H9 (cell line): ENCODE results near the gene PRSS56. TPM values are rescaled to one million over a fixed set of nuclear protein-coding genes. Genes with fewer than 3 reads are reported as not detected.

Experiments used
- DNase-seq: peaks from one replicate; pipeline ENCODE4 v3.0.0-alpha.2; 2017
- H2AFZ ChIP-seq: one replicate; pipeline ENCODE4 v1.6.1; 2013; ENCODE audit warnings: mild to moderate bottlenecking, low read length, control low read depth, moderate library complexity
- H2AK5ac ChIP-seq: 2 replicates; pipeline ENCODE4 v1.6.1; 2013; ENCODE audit warnings: low read length, control low read depth, mixed read lengths; ENCODE audit not compliant: insufficient read length
- H2BK120ac ChIP-seq: one replicate; pipeline ENCODE4 v1.6.1; 2013; ENCODE audit warnings: low read depth, mild to moderate bottlenecking, low read length, control low read depth, inconsistent platforms; ENCODE audit not compliant: poor library complexity, severe bottlenecking
- H2BK12ac ChIP-seq: 2 replicates; pipeline ENCODE4 v1.6.1; 2013; ENCODE audit warnings: low read length, control low read depth, mixed read lengths, low read depth; ENCODE audit not compliant: insufficient read length
- H2BK15ac ChIP-seq: 2 replicates; pipeline ENCODE4 v1.6.1; 2013; ENCODE audit warnings: low read depth, low read length, control low read depth
- H2BK20ac ChIP-seq: one replicate; pipeline ENCODE4 v1.6.1; 2013; ENCODE audit warnings: low read depth, mild to moderate bottlenecking, low read length, control low read depth, inconsistent platforms; ENCODE audit not compliant: poor library complexity, severe bottlenecking
- H2BK5ac ChIP-seq: 2 replicates; pipeline ENCODE4 v1.6.1; 2013; ENCODE audit warnings: low read length, control low read depth, mixed read lengths; ENCODE audit not compliant: insufficient read length
- H3K14ac ChIP-seq: 2 replicates; pipeline ENCODE4 v1.6.1; 2013; ENCODE audit warnings: low read length, control low read depth; ENCODE audit not compliant: insufficient read depth
- H3K18ac ChIP-seq: 2 replicates; pipeline ENCODE4 v1.6.1; 2013; ENCODE audit warnings: low read depth, mild to moderate bottlenecking, mixed read lengths, low read length, control low read depth; ENCODE audit not compliant: insufficient read length
- H3K23ac ChIP-seq: 2 replicates; pipeline ENCODE4 v1.6.1; 2013; ENCODE audit warnings: low read length, control low read depth, mixed read lengths, low read depth; ENCODE audit not compliant: insufficient read length
- H3K23me2 ChIP-seq: 2 replicates; pipeline ENCODE4 v1.6.1; 2013; ENCODE audit warnings: low read depth, mild to moderate bottlenecking, mixed read lengths, low read length, control low read depth; ENCODE audit not compliant: insufficient read length, poor library complexity, severe bottlenecking
- H3K27ac ChIP-seq: 2 replicates; pipeline ENCODE4 v1.5.1; 2013; ENCODE audit warnings: low read length, control low read depth, mixed read lengths, low read depth; ENCODE audit not compliant: insufficient read length
- H3K27me3 ChIP-seq: 2 replicates; pipeline ENCODE4 v1.6.1; 2013; ENCODE audit warnings: low read length, control low read depth, inconsistent platforms; ENCODE audit not compliant: insufficient read depth
- H3K4ac ChIP-seq: 2 replicates; pipeline ENCODE4 v1.6.1; 2013; ENCODE audit warnings: low read depth, mild to moderate bottlenecking, control low read depth, inconsistent platforms, low read length, moderate library complexity
- H3K4me1 ChIP-seq: 2 replicates; pipeline ENCODE4 v1.6.1; 2013; ENCODE audit warnings: low read length, control low read depth, inconsistent platforms; ENCODE audit not compliant: insufficient read depth
- H3K4me2 ChIP-seq: 2 replicates; pipeline ENCODE4 v1.6.1; 2013; ENCODE audit warnings: low read length, control low read depth, mixed read lengths; ENCODE audit not compliant: insufficient read length, insufficient read depth
- H3K56ac ChIP-seq: 2 replicates; pipeline ENCODE4 v1.6.1; 2013; ENCODE audit warnings: low read depth, mild to moderate bottlenecking, mixed read lengths, low read length, control low read depth; ENCODE audit not compliant: insufficient read length
- H3K79me1 ChIP-seq: 2 replicates; pipeline ENCODE4 v1.6.1; 2013; ENCODE audit warnings: low read depth, mild to moderate bottlenecking, moderate library complexity, low read length, control low read depth, inconsistent platforms; ENCODE audit not compliant: insufficient read depth, poor library complexity, severe bottlenecking
- H3K79me2 ChIP-seq: 2 replicates; pipeline ENCODE4 v1.6.1; 2013; ENCODE audit warnings: low read length, control low read depth, inconsistent platforms; ENCODE audit not compliant: insufficient read depth
- H3K9ac ChIP-seq: 2 replicates; pipeline ENCODE4 v1.6.1; 2013; ENCODE audit warnings: low read length, control low read depth, mixed read lengths; ENCODE audit not compliant: insufficient read length; ENCODE audit errors: extremely low read depth
- H3K9me3 ChIP-seq: one replicate; pipeline ENCODE4 v1.6.1; 2013; ENCODE audit warnings: low read depth, low read length, inconsistent platforms; ENCODE audit not compliant: control insufficient read depth
- H3T11ph ChIP-seq: one replicate; pipeline ENCODE4 v1.6.1; 2013; ENCODE audit warnings: mild to moderate bottlenecking, low read length, control low read depth, inconsistent platforms
- H4K20me1 ChIP-seq: one replicate; pipeline ENCODE4 v1.6.1; 2013; ENCODE audit not compliant: control insufficient read depth, insufficient read length, insufficient read depth
- H4K5ac ChIP-seq: 2 replicates; pipeline ENCODE4 v1.6.1; 2013; ENCODE audit warnings: low read depth, mild to moderate bottlenecking, mixed read lengths, low read length, control low read depth; ENCODE audit not compliant: insufficient read length
- H4K8ac ChIP-seq: replicated peaks from 2 replicates; pipeline ENCODE4 v1.6.1; 2013; ENCODE audit warnings: low read length, control low read depth, mixed read lengths, low read depth; ENCODE audit not compliant: insufficient read length
- H4K91ac ChIP-seq: 2 replicates; pipeline ENCODE4 v1.6.1; 2013; ENCODE audit warnings: low read depth, mild to moderate bottlenecking, moderate library complexity, mixed read lengths, low read length, control low read depth; ENCODE audit not compliant: insufficient read length
- H3K27ac Mint-ChIP-seq, 3 experiments: 2 replicates in 2 of 3; 3 replicates in 1 of 3; pipeline ENCODE4 v1.8.0; 2020 to 2021; ENCODE audit warnings: mixed read lengths in 3 of 3, mild to moderate bottlenecking in 1 of 3, moderate library complexity in 1 of 3
- H3K27me3 Mint-ChIP-seq: 2 replicates; pipeline ENCODE4 v1.8.0; 2021; ENCODE audit warnings: low read depth, mild to moderate bottlenecking, moderate library complexity, mixed read lengths
- H3K36me3 Mint-ChIP-seq, 3 experiments: 2 replicates in 2 of 3; 3 replicates in 1 of 3; pipeline ENCODE4 v1.8.0; 2020 to 2021; ENCODE audit warnings: low read depth in 3 of 3, mixed read lengths in 3 of 3; ENCODE audit not compliant: insufficient read depth in 1 of 3
- H3K4me1 Mint-ChIP-seq, 2 experiments: 2 replicates each; pipeline ENCODE4 v1.8.0; 2020; ENCODE audit warnings: mixed read lengths in 2 of 2
- H3K4me3 Mint-ChIP-seq, 2 experiments: 2 replicates in 1 of 2; 3 replicates in 1 of 2; pipeline ENCODE4 v1.8.0; 2020 to 2021; ENCODE audit warnings: mild to moderate bottlenecking in 2 of 2, mixed read lengths in 2 of 2, moderate library complexity in 1 of 2
- H3K9me3 Mint-ChIP-seq, 2 experiments: 2 replicates in 1 of 2; 3 replicates in 1 of 2; pipeline ENCODE4 v1.8.0; 2020; ENCODE audit warnings: mild to moderate bottlenecking in 2 of 2, mixed read lengths in 2 of 2, moderate library complexity in 1 of 2
- CTCF ChIP-seq: fragments of 200-600 bp; sonication (generic); conservative IDR thresholded peaks from 3 replicates; pipeline ENCODE4 v1.8.0; 2021; ENCODE audit warnings: antibody characterized with exemption, mild to moderate bottlenecking
- WGBS: extraction: QIAGEN DNeasy Blood & Tissue Kit; methylation state at CpG from one replicate; pipeline ENCODE4 v1.1.7; 2013; ENCODE audit warnings: missing lambda C conversion rate, low lambda C conversion rate, mixed read lengths; ENCODE audit not compliant: insufficient read length; ENCODE audit errors: extremely low coverage; 5-methylcytosine and 5-hydroxymethylcytosine counted together
- total RNA-seq: library from RNA; stranded (reverse); gene quantifications from 2 replicates; pipeline ENCODE4 v1.2.1, GENCODE V29; 2021

Gene PRSS56
- total RNA-seq, 1 experiment from 2014 or later = not detected

DNA sequence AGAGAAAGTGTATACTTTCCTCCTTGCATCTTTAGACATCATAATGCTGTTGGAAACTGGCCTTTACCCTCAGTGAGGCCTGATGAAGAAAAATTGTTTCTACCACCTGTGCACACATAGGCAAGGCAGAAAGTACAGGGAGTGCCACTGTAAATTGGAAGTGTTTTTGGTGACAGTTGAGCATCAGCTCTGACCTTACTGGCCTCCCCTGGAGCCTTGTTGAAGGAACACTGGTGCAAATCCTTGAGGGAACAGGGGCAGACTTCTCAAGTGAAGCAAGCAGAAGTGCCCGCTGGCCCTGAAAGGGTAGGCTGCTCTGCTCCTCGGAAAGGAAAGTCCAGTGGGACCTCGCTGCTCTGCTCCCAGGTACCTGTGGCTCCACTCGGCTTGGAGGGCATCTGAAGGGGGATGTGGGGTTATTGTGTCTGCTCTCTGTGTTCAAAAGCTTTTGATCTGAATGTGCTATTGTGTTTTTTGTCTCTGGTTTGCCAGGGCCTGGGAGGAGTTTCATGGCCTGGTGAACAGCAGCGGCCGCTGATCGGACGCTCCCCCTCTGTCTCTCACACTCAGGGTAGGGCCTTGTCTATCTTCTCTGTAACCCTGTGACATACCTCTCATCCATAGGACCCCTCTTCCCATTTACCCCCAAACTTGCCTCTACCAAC is 53.7 kb downstream of the PRSS56 start:
- Histone ChIP-seq H3K9ac (no peak overlapping the region), H4K20me1 (no peaks in the 10 kb centered on the region), H2BK5ac (no peak overlapping the region), H3K4me1 (no peaks in the 10 kb centered on the region), H3K79me2 (no peaks in the 10 kb centered on the region), H3K18ac (no peak overlapping the region), H3K9me3 (no peaks in the 10 kb centered on the region), H2BK20ac (no peak overlapping the region), H3K4ac (no peak overlapping the region), H2BK12ac (no peak overlapping the region), H3K4me2 (no peak overlapping the region), H3K23ac (no peak overlapping the region), H4K8ac (no peak overlapping the region), H3K27ac (no peak overlapping the region), H3K14ac (no peak overlapping the region), H2AFZ (no peak overlapping the region), H2AK5ac (no peak overlapping the region), H3K56ac (no peak overlapping the region), H2BK120ac (no peak overlapping the region), H4K91ac (no peak overlapping the region), H3T11ph (no peak overlapping the region), H4K5ac (no peak overlapping the region), H3K23me2 (no peaks in the 10 kb centered on the region), H2BK15ac (no peak overlapping the region), H3K27me3 (no peaks in the 10 kb centered on the region), H3K79me1 (no peaks in the 10 kb centered on the region)
- Mint-ChIP-seq H3K36me3 (peaks cover 7 to 71% (median 38%) of the 10 kb centered on the region in 3 experiments; a peak in 6 of 7 replicates), H3K27me3 (no peaks in the 10 kb centered on the region), H3K9me3 (no peaks in the 10 kb centered on the region), H3K4me1 (peaks cover 2 to 3% of the 10 kb centered on the region in 2 experiments; a peak in 3 of 4 replicates), H3K27ac (peak overlapping the region in 2 of 3 experiments; percentile 17 to 54; a peak in 2 of 7 replicates), H3K4me3 (no peak overlapping the region)
- no CpG with 5 or more reads among the region's 8 CpGs for WGBS
- no peak for TF ChIP-seq CTCF
- no peak for DNase-seq
